AML-193 (cell line): ENCODE data around the gene GIPC1.
"Not testable (repeated sequence)": the region's sequence is repeated elsewhere in the genome, so short reads cannot be mapped to it uniquely, and the experiment has no call there.

Experiments
- DNase-seq, 2 experiments: peaks; one replicate each; lab custom pipeline; 2025; lab: John Stamatoyannopoulos, UW

GIPC1 gene

GRCh38 chr19:14496029-14496833 is at the start of gene GIPC1:
TSS of gene GIPC1 (minus strand) at chr19:14496127. CDS start at chr19:14482976, 13,151 bp downstream.
- peak; percentile 80 to 86 for DNase-seq

GRCh38 chr19:14545716-14546082 is 49.8 kb upstream of the GIPC1 start:
- no peak for DNase-seq

- DNase-seq = no peak
Measured at GRCh38 chr19:14544977-14545715, 49.2 kb upstream of the GIPC1 start.

- no peak for DNase-seq
Measured at GRCh38 chr19:14544047-14544446, 48.1 kb upstream of the GIPC1 start.

GRCh38 chr19:14542711-14543328 is 46.9 kb upstream of the GIPC1 start:
- DNase-seq = no peak

GRCh38 chr19:14541979-14542378 is 46.1 kb upstream of the GIPC1 start:
- DNase-seq = not testable (repeated sequence)

- no peak for DNase-seq
Measured at GRCh38 chr19:14540741-14541525, 45.0 kb upstream of the GIPC1 start.

- DNase-seq = no peak
Measured at GRCh38 chr19:14536926-14537692, 41.2 kb upstream of the GIPC1 start.

- no peak for DNase-seq
Measured at GRCh38 chr19:14533450-14533849, 37.5 kb upstream of the GIPC1 start.

GRCh38 chr19:14530506-14530905 is 34.6 kb upstream of the GIPC1 start:
- no peak for DNase-seq

GRCh38 chr19:14530005-14530348 is 34.0 kb upstream of the GIPC1 start:
- no peak for DNase-seq

- DNase-seq = peak; percentile 98 to 99
Measured at GRCh38 chr19:14529254-14530004, 33.5 kb upstream of the GIPC1 start, which contains the start of gene TECR. TSS of gene TECR (plus strand) at chr19:14529594. CDS start at chr19:14529697, 103 bp downstream.

- no peak for DNase-seq
Measured at GRCh38 chr19:14528419-14529253, 32.7 kb upstream of the GIPC1 start.

- no peak for DNase-seq
Measured at GRCh38 chr19:14526423-14526822, 30.5 kb upstream of the GIPC1 start.

- no peak for DNase-seq
Measured at GRCh38 chr19:14525729-14526128, 29.8 kb upstream of the GIPC1 start.

GRCh38 chr19:14520543-14520942 is 24.6 kb upstream of the GIPC1 start:
- DNase-seq = no peak

GRCh38 chr19:14519860-14520407 is 24.0 kb upstream of the GIPC1 start:
- DNase-seq = no peak

GRCh38 chr19:14519245-14519859 is 23.4 kb upstream of the GIPC1 start:
- DNase-seq = no peak
